B cell (primary cell): Measurements from ENCODE around the gene ERLIN1.

Source experiments
- CTCF ChIP-seq: fragments of 200-600 bp; IDR thresholded peaks from one replicate; pipeline ENCODE4 v1.8.0; 2022; ENCODE audit warnings: antibody characterized with exemption, mild to moderate bottlenecking
- EZH2 ChIP-seq: IDR thresholded peaks from 2 replicates; pipeline ENCODE4 v1.6.1; 2012; ENCODE audit warnings: borderline replicate concordance, low read depth, mild to moderate bottlenecking, moderate library complexity, low read length; ENCODE audit not compliant: insufficient read depth, poor library complexity, severe bottlenecking

GRCh38 chr10:100146875-100147650 lies 38.8 kb downstream of the ERLIN1 start:
- TF ChIP-seq CTCF (no peak), EZH2 (no peak)
